Nucleus accumbens (tissue), 56 donors: ENCODE results near the gene DTYMK.
"Not testable (repeated sequence)": the region's sequence is repeated elsewhere in the genome, so short reads cannot be mapped to it uniquely, and the experiment has no call there.

Experiments used
- DNase-seq, 56 donors: peaks; one replicate each; lab custom pipeline; 2025; lab: John Stamatoyannopoulos, UW

Gene DTYMK

GRCh38 chr2:241673189-241673663 lies 13.4 kb downstream of the DTYMK start:
- DNase-seq: no peak

DNA sequence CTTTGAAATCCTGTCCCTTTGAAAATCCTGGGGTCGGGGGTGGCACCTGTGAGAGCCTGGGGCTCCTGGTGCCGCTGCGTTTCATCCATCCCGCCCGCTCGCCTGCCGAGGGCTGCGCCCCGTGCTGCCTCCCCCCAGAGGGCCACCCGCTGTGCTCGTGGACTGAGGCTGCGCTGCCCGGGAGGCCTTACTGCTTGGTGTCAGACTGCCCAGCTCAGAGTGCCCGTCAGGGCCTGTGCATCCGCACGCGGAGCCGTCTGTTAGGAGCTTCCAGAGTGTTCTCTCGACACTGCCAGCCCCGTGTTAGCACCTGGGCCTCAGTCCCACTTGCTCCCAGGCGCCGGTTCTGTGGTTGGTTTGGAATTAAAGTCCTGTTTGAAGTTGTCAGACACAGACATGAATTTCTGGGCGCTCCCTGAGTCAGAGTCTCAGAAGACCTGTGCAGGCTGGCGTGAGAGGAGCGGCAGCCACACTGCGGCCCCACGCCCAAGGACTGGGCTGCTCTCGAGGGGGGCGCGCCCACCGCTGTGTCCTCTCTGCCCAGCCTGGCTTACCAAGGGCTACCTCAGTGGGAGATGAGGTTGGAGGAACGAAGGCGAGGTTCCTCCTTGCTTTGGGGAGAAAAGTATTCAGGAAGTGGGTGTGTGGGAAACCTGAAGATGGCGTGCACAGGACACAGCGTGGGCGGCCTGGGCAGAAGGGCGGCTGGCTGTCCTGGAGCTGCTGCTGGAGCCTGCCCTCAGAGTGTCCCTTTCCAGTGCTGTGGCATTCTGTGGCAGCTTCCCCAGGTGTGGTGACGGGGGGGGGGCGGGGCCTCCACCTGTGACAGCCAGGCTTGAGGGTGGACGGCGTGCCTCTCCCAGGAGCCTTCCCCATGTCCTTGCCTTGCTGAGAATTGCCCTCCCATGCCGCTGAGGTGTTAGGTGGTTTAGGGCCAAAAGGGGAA lies 14.1 kb downstream of the DTYMK start:
- DNase-seq: no peak

DNA sequence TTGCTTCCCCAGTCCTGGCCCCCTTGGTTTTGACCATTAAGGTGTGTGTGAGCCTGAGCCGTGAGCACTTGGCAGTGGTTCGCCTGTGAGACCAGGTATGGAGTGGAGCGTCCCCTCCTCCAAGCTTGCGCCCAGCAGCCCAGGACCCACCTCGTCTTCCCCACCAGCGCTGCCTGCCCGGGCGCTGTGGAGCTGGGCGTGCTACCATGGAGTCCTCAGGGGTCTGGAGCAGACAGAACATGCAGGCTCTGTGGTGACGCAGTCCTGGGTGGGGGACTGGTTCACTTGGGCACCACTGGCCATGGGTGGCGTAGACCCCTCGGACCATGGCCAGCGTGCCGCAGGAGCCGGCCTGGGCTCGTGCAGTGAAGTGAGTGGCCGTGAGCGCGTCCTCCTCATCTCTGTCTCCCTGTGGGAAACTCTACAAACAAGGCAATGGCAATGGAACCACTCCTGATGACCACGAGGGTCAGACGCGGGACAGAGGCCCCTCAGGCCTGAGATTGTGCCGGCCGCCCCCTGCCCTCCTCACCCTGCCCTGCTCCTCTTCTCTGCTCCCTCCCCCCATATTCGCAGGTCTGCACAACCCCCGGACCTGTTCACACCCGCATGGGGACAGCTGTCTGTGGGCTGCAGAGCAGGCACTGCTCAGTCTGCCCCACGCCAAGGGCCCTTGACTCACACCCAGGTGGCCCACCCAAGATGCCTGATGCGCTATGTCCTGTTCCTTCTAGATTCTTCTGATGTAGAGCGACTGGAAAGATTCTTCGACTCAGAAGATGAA lies 15.0 kb downstream of the DTYMK start:
- no peak for DNase-seq

DNA sequence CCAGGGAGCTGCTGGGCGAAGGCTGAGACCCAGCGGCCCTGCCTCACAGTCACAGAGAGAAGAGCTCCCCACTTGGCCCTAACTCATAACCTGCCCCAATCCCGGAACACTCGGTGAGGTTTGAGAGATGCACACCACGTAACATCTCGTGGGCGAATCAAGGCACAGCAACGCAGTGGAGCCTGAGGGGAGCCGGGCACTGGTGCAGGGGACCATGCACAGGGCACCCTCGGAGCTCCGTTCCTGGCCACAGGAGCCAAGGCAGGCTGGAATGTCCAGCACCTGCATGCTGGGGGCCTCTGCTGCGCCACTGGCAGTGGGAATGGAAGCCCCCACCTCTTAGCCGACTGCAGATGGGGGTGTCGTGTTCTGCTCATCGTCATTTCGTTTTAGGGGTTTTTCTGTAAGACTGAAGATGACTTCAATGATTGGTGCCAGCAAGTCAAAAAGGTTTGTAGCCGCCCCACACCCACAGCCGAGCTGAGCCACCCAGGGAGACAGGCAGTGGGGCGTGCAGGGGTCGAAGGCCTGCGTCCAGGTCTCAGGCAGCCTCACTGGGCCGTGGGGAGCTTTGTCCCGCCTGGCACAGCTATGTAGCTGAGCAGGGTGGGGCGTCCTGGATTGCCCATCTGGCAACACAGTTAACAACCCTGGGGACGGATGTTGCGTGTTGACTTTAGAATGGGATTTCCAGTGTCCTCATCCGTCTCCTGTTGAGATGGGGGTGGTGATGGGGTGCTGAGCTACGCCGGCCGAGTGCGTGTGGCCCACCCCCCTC lies 16.1 kb downstream of the DTYMK start:
- no peak for DNase-seq

GRCh38 chr2:241668839-241669238 lies 17.8 kb downstream of the DTYMK start:
- no peak for DNase-seq

DNA sequence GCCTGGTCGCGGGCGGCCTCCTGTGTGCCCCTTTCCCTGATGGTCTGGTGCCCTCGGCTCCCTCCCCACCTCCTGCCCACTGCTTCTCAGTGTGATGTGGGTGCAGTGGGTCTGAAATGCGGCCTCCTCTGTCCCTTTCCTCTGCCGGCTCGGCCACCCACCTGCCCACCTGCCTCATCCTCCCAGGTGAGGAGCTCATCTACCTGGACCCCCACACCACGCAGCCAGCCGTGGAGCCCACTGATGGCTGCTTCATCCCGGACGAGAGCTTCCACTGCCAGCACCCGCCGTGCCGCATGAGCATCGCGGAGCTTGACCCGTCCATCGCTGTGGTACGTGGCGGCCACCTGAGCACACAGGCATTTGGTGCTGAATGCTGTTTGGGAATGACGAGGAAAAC lies 18.3 kb downstream of the DTYMK start:
- no peak for DNase-seq

DNA sequence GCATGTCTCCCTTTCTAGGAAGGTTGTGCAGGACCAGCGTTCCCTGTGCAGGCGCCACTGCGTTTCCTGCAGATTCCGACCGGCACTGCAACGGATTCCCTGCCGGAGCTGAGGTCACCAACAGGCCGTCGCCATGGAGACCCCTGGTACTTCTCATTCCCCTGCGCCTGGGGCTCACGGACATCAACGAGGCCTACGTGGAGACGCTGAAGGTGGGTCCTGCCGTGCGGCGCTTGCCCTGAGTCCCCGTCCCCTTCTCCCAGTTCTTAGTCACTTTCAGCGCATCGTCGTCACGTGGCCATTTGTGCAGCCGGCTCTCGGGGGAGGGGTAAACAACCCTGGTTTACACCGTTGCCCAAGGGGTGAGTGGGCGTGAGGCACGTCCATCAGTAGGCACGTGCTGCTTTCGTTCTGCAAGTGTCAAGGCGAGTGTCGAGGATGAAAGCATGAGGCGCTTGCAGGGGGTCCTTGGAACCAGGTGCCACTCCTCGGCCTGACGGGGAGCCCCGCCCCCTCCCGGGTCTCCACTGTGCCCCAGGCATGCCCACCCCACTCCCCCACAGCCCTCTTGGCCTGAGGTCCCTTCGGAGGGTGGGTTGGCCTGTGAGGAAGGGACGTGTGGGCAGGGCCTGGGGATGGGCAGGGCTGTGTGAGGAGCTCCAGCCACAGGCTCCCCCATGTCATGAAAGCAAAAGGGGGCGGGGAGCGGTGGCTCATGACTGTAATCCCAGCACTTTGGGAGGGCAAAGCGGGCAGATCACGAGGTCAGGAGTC lies 19.8 kb downstream of the DTYMK start:
- peak in 10 of 56 donors; percentile 7 to 49 (median 24) for DNase-seq

- peak in 25 of 56 donors; percentile 2 to 69 (median 28) for DNase-seq
Measured at GRCh38 chr2:241665731-241666440, 20.7 kb downstream of the DTYMK start.

- DNase-seq: not testable (repeated sequence)
Measured at GRCh38 chr2:241662731-241663130, 23.9 kb downstream of the DTYMK start.

DNA sequence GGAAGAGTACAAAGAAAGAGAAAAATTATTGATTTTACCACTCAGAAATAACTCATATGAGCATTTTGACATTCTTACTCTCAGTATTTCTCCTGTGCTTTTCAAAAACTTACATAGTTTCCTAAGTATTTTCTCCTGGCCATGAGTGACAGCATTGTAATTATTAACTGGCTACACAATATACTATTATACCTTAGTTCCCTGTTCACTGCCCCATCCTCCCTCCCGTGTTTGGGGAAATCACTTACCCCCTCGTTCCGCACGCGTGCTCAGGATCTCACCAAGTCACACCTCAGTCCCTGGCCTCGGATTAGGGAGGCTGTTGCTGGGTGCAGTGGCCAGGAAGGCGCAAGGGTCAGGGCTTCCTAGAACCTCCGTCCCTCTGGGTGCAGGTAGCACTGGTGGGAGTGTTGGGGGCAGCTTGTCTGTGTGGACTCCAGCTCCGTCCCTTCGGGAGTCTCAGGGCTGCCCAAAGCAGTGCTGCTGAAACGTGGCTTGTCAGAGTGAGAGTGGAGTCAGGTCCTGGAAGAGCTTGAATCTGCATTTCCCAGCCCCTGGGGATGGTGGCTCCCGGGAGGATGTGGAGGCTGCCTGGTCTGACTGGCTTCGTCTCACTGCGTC lies 25.9 kb downstream of the DTYMK start:
- no peak for DNase-seq

DNA sequence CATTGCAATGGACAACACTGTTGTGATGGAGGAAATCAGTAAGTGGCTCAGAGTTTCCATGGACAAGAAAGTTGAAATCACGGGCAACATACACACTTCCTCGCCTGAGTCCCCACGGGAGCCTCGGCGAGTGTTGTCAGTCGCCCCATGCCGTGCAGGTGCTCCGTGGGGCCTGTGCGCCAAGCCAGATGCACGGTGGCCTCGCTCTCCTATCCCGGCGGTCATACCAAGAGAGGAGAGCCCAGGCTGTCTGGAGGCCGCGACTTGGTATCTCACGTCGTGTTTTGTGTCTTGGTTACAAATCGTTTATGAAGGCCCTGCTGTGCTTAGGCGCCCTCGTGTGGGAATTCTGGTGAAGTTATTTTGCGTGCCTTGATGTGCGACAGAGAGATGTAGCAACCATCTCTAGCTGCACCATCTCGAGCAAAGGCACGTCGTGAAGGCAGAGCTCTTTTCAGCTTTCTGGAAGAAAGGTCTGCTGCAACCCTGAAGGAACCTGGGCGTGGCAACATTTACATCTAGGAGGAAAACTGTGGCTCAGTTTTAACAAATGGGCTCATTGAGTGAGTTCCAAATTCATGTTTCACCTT lies 27.4 kb downstream of the DTYMK start:
- DNase-seq: peak in 48 of 56 donors; percentile 4 to 82 (median 45)

DNA sequence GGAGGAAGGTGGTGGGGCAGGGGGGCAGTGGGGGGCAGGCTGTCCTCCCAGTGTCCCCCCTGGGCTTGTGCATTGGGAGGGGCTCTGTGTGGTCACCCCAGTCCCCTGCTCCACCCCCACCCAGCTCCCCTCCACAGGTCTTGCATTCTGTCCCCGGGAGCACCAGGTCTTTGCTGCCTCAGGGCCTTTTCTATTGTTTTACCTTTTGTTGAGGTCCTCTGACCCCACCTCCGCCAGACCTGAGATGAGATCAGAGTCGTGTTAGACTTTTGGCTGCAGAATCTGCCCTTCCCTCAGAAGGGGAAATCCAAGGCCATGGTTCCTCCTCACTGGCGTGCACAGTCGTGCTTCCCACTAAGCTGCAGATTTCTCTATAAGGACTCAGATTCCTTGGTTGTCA lies 28.3 kb downstream of the DTYMK start:
- DNase-seq: no peak

DNA sequence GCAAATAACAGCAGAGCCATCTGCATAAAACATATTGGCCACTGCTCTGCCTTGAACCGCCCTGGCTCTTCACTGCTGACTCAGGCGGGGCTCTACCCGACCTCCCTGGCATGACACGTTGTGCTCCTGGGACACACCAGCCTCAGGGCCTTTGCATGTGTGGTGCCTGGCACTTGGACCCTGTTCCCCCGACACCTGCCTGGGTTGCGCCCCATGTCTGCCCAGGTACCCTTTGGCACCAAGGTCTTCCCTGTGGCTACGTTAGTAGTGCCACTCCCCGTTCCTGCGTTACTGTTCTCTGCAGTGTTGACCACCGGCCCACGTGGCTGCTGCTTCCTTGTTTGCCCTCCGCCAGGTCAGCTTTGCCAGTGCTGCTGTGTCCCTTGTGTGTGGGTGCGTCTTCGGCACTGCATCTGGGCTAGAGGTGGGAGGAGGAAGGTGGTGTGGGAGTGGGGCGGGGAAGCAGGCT lies 28.8 kb downstream of the DTYMK start:
- no peak for DNase-seq

DNA sequence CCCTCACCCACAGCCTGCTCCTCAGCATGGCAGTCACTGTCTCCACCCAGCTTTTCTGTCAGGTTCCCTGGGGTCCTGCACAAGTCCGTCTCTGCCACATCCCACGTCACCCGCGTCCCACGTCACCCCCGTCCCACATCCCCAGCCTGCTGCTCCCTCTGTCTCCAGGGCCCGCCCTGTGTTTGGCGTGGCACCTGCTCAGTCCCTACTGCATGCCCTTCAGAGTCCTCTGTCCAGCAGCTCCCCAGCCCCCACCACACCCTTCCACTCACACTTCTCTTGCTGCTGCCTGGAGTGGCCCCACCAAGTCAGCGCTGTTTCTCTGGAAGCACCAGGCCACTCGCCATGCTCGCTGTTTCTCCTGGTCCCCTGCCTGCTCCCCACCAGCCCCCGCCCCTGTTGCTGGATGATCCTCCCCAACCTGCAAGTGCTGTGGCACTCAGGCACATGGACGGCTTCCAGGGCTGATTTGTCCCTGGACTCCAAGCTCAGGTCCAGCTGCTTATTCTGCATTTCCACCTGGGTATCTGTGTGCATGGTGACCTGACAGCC lies 30.3 kb downstream of the DTYMK start:
- DNase-seq: no peak

DNA sequence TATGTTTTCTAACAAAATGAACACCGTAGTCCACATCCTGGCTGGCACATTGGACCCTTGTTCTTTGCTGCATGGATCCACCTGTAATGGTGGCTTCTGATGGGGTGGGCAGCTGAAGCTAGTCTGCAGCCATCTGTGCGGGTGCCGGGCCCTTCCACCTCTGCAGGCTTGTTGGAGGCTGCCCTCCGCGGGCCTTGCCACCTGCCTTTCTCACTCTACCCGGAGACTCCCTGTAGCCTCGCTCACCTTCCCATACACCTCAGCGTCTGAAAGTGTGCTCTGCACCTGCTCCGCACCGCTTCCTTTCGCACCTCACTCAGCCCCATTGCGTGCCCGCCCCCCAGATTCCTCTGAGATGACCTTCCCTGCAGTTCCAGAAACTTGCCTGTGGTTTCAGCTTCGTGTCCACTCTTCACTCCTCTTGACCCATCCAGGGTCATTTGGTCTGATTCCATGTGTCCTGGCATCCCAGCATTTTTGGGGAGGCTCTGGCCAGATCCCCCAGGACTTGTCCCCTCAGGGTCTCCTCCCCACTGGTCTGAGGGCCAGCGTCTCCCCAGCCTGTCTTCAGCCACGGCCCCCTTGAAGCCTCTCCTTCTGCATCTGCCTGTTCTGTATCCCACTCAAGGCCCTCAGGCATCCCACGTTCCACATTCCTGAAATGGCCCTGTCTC lies 31.0 kb downstream of the DTYMK start:
- DNase-seq: no peak

GRCh38 chr2:241654551-241654950 lies 32.1 kb downstream of the DTYMK start:
- no peak for DNase-seq

DNA sequence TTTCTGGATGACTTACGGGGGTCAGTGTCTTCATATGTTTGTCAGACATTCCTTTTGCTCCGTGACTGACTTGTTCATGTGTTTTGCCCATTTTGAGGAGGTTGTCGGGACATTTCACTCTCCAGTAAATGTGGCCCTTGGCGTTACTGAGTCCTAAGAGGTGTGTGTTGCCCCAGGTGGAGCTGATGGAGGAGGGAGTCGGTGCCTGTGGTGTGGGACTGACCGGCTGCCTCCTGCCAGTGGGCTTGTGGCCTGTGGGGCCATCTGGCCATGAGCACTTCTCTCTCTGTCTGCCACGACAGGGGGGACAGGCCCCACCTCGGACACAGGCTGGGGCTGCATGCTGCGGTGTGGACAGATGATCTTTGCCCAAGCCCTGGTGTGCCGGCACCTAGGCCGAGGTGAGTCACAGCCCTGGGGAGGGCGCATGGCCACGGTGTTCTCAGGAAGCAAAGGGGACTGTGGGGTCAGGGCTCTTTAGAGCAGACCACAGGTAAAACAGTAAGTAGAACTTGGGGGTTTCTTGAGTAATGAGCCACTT lies 33.3 kb downstream of the DTYMK start:
- DNase-seq: no peak
